Activated CD8-positive, alpha-beta memory T cell treated with anti-CD3 and anti-CD28 coated beads, Interleukin-2, amount 50 U/mL, for 1 hour (primary cell): Measurements from ENCODE around the gene OTUD3.
A peak's percentile ranks its signal among the peaks of the same experiment; 100 is the strongest.
"Not testable (repeated sequence)": the region's sequence is repeated elsewhere in the genome, so short reads cannot be mapped to it uniquely, and the experiment has no call there.

Experiments used
- DNase-seq: peaks from one replicate; pipeline ENCODE4 v3.0.0-alpha.2; 2020; ENCODE audit errors: extremely low read depth

The OTUD3 gene, protein sequence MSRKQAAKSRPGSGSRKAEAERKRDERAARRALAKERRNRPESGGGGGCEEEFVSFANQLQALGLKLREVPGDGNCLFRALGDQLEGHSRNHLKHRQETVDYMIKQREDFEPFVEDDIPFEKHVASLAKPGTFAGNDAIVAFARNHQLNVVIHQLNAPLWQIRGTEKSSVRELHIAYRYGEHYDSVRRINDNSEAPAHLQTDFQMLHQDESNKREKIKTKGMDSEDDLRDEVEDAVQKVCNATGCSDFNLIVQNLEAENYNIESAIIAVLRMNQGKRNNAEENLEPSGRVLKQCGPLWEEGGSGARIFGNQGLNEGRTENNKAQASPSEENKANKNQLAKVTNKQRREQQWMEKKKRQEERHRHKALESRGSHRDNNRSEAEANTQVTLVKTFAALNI

DNA sequence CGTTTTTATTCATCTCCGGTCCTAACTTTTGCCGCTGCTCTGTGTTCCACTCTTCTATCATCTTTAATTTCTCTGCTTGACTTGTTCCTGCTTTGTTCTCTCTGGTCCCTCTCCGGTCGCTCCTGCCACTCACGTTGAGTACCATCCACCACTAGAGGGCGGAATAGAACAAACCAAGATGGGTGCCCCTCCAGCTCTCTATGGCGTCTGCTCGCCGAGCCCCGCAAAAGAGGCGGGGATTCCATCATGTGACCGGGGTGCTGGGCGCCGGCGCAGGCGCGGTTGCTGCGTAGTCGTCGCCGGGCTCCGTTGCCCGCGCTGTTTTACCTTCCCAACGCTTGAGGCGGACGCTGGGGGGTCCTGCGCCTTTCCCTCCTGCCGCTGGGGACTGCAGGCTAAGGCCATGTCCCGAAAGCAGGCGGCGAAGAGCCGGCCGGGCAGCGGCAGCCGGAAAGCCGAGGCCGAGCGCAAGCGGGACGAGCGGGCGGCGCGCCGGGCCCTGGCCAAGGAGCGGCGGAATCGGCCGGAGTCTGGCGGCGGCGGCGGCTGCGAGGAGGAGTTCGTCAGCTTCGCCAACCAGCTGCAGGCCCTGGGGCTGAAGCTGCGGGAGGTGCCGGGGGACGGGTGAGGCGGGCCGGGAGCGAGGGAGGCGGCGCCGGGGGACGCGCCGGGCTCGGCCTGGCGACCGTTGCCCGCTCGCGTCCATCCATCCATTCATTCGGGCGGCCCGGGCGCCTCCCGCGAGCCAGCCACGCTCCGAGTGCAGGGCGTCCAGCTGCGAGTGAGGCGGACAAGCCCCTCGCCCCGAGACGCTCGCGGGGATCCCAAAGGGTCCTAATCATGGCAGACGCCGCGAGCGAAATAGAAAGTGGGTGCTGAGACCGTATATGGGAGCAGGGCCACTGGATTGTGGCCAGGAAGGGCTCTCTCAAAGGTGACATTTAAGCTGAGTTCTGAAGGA is at the start of gene OTUD3:
TSS of gene OTUD3 (plus strand) at position 285 of the 961 bp plus-strand sequence. CDS start at position 404, 119 bp downstream.
- peak; percentile 93 for DNase-seq

DNA sequence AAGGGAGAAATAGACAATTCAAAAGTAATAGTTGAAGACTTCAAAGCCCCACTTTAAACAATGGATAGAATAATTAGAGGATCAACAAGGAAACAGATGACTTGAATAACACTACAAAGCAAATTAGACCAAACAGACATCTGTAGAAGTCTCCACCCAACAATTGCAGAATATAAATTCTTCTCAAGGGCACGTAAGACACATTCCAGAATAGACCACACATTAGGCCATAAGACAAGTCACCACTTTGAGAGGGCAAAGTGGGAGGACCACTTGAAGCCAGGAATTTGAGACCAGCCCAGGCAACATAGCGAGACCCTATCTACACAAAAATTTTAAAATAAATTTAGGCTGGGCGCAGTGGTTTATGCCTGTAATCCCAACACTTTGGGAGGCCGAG is 46.6 kb upstream of the OTUD3 start:
- DNase-seq: no peak

DNA sequence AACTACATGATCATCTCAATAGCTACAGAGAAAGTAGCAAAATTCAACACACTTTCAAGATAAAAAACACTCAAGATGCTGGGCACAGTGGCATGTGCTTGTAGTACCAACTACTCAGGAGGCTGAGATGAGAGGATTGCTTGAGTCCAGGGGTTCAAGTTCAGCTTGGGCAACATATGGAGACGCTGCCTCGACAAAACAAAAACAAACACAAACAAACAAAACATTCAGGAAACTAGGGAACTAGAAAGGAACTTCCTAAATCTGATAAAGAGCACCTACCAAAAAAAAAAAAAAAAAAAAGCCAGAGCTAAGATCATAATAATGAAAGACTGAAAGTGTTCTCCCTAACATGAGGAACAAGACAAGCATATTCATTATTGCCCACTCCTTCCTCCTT is 44.3 kb upstream of the OTUD3 start:
- DNase-seq: no peak

DNA sequence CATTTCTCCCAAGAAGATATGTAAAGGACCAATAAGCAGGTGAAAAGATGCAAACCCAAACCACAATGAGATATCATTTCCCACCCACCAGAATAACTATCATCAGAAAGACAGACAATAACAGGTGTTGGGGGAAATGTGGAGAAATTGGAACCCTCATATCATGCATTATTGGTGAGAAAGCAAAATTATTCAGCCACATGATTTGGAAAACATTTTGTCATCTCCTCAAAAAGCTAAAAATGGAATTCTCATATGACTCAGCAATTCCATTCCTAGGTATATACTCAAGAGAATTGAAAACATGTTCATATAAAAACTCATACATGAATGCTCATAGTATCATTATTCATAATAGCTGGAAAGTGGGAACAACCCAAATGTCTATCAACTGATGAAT is 42.0 kb upstream of the OTUD3 start:
- DNase-seq: no peak

DNA sequence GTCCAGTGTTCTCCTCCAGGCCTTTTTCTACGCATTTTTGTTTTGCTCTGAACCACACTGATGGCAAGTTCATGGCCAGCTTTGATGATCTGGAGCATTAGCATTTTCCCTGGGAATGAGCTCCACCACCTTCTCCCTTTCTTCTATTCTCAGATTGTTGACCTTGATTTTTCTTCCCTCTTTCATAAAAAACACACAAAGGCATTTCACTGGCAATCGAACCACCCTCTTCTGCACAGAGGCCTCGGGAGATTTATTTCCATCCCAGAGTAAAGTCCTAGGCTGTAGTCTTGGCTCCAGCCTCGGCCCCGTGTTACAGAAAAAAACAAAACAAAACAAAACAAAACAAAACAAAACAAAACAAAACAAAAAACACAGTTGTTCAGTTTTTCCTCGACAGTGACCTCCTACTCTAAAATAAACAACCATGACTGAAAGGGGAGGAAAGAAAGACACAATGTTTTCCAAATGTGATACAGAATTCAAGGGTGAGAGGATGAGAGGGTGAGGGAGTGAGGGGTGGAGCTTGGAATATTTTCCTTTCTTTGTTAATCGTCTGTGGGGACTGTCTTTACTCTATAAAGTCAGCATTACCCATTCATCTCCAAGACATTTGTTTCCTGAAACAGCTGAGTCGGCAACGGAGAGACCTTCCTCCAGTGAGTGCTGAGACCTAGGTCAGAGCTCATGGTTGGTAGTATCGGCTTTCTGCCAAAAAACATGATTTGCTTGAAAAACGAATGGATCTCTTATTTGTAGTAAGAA is 37.3 kb upstream of the OTUD3 start:
- DNase-seq: no peak

DNA sequence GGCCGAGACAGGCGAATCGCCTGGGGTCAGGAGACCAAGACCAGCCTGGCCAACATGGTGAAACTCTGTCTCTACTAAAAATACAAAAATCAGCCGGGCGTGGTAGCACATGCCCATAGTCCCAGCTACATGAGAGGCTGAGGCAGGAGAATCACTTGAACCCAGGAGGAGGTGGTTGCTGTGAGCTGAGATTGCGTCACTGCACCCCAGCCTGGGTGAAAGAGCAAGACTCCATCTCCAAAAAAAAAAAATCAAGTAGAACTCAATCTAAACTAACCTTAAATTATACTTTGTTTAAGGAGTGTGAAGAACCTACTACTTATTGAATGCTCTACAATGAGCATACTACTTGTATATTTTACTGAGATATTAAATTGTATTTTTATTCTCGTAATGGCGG is 36.6 kb upstream of the OTUD3 start:
- no peak for DNase-seq

DNA sequence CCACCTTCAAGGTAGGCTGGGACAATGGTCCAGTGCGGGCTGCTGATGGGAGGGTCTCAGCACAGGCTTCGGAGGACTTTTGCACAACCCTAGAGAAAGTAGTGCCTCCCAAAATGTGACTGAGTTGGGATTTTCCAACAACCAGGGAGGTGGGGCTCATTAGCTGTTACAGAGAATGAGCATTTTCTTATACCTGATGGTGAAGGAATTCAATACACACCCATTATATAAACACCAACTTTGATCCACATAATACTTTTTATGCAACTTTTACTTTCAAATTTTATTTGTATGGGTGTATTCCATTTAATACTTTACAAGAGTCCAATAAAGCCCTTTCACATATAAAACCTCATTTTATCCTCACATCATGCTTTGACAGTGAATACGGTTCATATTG is 35.9 kb upstream of the OTUD3 start:
- no peak for DNase-seq

DNA sequence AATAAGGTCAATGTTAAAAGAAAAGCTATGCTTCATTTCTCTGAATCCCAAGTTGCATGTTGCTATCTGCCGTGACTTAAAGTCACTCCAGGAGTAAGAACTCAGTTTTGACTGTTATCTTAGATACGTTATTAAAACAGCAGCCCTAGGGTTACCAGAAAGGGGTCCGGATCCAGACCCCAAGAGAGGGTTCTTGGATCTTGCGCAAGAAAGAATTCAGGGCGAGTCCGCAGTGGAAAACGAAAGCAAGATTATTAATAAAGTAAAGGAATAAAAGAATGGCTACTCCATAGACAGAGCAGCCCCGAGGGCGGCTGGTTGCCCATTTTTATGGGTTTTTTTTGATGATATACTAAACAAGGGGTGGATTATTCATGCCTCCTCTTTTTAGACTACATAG is 34.9 kb upstream of the OTUD3 start:
- DNase-seq: not testable (repeated sequence)

DNA sequence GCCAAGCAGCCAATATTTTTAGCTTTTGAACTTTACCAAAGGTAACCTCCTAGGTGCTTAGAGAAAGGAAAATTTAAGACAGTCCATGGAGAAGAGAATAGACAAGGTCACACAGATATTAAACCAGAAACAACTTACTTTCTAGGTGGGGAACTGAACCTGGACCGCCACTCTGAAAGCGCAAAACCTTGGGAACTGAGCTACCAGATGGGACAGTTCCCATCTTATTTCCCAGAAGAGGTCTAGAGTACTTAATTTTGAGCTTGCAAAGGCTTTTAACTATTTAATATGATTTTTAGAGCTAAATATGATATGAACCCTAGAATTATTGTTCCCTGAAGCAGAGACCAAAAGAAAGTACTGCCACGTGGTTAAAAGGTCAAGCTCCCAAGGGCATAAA is 32.9 kb upstream of the OTUD3 start:
- DNase-seq: not testable (repeated sequence)

DNA sequence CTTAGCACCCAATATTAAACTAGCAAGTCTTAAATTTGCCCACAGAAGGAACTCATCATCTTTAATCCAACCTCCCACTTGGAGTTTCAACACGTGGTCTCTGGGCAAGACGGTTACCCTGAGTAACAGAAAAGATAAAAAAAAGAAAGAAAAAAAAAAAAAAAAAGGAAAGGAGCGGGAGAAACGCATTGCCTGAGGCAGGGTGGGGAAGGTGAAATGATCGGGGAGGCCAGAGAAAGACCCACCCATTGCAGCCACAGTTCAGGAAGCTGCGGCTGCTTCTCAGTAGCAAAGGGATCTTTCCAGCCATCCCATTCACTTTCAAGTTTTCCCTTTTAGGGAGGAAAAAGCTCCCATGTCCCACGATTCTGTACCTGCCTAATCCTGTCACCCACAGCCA is 32.0 kb upstream of the OTUD3 start:
- no peak for DNase-seq

DNA sequence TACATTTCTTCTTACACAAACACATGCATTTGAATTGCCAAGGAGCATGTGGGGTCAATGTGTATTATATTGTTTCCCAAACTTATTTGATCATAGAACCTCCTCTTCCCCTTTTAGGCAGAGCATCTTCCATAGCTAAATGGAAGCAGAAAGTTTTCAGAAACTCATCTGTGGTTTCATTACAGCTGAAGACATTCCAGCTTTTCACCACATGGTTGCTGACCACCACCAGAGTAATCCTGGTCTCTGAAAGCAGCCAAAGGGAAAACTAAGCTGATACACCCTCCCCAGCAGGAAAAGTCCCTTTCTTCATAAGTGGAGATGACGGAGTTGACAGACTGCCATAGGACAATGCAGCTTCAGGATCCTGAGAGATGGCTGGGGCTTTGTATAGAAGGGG is 30.2 kb upstream of the OTUD3 start:
- DNase-seq: no peak

DNA sequence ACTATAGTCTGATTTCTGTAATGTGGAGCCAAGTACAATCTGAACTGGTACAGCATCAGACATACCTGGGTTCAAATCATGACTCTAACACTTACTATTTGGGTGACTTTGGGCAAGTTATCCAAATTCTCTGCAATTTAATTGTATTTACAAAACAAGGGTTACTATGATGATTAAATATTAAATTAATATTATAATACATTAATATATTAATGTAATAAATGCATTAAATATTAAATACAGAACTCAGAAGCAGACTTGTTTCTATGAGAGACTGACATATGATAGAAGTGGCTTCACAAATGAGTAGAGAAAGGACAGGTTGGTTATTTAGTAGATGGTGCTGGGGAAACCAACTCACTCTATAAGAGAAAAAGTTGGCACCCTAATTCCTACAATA is 27.3 kb upstream of the OTUD3 start:
- no peak for DNase-seq

DNA sequence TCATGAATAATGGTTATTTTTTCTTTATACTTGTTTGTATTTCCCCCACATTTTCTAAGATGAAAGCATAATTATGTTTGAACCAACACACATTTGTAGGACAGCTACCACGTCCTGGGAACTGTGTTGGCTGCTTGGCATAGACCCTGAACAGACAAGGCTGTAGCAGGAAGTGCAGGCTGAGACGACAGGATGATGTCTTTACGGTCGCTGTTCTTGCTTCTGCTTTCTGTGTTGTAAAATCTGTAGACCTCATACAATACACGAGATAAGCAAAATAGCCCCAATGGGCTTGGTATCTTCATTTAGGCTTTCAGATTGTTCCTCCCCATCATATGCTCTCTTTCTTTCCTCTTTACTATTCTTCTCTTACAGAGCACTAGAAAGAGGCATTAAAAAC is 23.3 kb upstream of the OTUD3 start:
- DNase-seq: no peak

DNA sequence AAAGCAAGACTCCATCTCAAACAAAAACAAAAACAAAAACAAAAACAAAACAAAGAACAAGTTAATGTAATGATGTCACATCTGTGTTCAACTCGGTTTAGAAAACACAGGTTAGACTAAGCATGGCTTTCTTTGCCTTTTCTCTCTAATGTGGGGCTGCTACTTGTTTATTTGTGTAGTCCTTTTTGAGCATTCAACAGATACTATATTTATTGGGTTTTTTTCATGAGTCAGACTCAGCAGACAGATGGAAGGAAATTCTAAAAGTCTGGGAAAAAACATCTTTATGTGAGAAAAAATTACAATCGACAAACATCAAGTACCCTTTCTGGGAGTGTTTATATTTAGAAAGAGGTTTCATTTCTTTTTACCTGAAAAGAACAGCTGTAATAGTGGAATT is 22.3 kb upstream of the OTUD3 start:
- no peak for DNase-seq

DNA sequence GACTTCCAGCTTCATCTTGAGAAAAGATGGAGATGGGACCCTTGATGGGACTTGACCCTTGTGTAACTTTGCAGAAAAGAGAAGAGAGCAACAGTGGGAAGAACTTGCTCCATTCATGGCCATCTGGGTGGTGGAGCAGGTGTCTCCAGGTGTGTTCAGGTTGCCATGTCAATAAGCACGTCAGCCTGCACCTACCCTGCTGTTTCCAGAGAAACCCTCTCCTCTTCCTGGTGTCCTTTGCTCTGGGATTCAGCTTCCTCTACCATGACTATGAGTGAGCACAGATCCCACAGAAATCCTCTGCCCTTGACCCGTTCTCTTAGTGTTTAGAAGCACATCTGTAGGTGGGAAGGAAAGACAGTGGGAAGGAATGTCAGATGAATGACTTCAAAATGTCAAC is 21.8 kb upstream of the OTUD3 start:
- no peak for DNase-seq

DNA sequence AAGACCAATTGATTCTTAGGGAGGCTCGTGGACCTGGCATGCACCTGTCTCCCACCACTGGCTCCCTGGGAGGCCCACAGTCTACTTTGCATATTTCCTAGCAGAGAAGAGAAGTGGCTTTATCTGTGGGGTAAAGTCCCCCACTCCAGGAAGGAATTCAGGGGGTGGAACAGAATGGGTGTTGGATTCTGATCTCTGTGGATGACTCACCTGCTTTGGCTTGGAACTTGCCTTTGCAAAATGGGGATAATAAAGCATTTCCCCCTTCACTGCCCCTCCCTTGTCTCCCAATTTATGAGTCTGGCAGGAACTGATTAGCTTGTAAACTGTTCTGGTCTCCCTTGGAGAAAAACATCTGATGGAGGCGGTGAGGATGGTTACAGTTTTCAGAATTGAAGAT is 21.2 kb upstream of the OTUD3 start:
- no peak for DNase-seq

DNA sequence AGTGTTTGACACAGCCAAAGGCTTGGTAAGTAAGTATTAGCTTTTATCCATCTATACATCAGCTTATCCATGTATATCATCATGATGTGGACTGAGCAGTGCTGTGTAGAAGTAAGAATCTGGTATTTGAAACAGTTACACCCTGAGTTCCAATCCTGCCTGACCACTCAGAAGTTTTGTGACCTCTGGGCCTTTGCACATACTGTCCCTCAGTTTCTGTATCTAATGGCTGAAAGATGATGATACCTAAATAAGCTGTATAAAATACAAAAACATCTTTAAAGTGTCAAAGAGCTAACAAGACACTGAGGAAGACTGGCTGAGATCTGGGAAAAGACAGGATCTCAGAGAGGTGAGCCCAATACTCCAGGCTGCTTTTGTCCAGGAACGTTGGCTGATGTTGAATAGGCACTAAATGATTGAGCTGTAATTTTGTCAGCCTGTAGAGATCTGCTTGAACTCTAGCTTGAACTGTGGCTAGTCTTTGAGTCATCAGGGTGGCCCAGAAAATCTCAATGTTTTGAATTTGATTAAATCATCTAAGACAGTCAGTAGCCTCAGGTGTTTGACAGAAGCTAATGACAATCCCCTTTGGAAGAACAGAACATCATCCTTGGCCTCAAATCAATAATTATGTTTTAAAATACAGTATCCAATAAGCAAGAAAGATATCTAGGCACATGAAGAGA is 20.2 kb upstream of the OTUD3 start:
- no peak for DNase-seq

DNA sequence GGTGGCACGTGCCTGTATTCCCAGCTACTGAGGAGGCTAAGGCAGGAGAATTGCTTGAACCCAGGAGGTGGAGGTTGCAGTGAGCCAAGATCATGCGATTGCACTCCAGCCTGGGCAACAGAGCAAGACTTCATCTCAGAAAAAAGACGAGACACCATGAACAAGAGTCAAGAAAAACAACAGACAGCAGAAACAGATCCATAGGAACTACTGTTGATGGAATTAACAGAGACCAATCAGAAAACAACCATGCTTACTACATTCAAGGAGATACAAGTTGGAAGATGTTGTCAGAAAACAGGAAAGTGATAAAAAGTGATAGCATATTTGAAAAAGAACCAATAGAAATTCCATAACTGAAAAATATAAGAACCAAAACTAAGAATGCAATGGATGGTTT is 19.3 kb upstream of the OTUD3 start:
- no peak for DNase-seq

DNA sequence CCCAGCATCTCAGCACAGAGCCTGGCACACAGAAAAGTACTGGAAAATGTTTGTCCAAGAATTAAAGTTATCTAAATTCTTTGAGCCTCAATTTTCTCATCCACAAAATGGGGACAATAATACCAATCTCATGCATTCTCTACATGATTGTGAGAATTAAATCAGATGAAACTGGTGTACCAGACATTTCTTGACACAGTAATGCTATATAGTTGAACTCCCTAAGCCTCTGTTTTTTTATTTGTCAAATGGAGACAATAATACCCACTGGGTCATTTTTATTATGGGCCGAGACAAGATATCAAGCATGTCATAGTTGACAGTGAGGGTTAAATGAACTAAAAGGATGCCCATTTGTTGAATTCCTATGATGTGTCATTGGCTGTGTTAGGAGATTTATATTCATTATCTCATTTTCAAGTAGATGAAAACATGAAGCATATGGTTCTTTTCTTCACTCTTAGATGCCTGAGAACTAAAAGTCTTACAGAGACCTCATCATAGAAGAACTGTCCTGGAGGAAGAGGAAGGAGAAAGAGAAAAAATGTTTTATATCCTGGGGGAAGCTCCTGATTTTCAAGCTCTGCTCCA is 17.5 kb upstream of the OTUD3 start:
- no peak for DNase-seq

DNA sequence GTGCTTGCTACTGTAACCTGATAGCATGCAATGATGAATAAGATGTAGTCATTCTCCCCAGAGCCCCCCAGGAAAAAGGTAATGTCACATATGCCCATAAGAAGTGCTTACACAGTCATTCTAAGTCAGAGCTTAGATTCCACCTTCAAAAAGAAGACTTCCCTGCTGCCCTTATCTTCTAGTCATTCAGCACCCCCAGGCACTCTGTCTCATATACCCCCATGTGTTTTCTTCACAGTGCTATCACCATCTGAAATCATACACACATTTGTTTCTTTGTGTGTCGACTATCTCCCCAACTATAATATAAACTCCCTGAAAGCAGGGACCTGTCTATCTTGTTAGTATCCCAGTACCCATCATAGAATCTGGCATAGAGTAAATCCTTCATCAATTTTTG is 16.2 kb upstream of the OTUD3 start:
- no peak for DNase-seq

DNA sequence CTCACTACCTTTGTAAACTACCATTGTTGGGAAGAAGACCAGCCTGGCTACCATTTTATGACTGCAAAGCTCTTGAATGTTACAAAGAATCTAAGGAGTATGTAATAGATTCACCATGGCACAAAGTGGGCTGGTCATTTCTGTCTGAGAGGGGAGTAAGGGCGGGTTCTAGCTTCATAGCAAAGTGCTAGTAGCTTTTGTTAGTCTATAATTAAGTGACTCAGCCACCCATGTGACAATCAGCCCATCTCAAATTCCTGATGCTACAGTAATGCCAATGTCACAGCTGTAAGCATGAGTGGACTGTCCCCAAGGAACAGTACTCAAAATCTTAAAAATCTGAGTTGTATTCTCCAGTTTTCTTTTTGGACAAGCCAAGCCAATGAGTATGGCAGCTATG is 15.4 kb upstream of the OTUD3 start:
- no peak for DNase-seq
